ENCODE results near the gene AMBP.

The AMBP gene

GRCh38 chr9:114057161-114057885, 20.8 kb downstream of the AMBP start:
- FAIRE-seq (no peak), DNase-seq (ENCODE audit: insufficient read length, low spot score) (no peak)
- TF ChIP-seq CTCF (IDR thresholded peaks at IDR 0.05; ENCODE audit: insufficient read depth, missing control alignments) = no peak

GRCh38 chr9:114056527-114056926, 21.6 kb downstream of the AMBP start:
- DNase-seq (ENCODE audit: insufficient read length, low spot score) (no peak), FAIRE-seq (no peak)
- TF ChIP-seq CTCF (IDR thresholded peaks at IDR 0.05; ENCODE audit: insufficient read depth, missing control alignments) = no peak

- DNase-seq (ENCODE audit: insufficient read length, low spot score) = no peak
- no peak for TF ChIP-seq CTCF (IDR thresholded peaks at IDR 0.05; ENCODE audit: insufficient read depth, missing control alignments)
- no peak for FAIRE-seq
Observed at GRCh38 chr9:114055894-114056293, 22.2 kb downstream of the AMBP start.

GRCh38 chr9:114055061-114055460, 23.0 kb downstream of the AMBP start:
- no peak for TF ChIP-seq CTCF (IDR thresholded peaks at IDR 0.05; ENCODE audit: insufficient read depth, missing control alignments)
- FAIRE-seq (no peak), DNase-seq (ENCODE audit: insufficient read length, low spot score) (no peak)

GRCh38 chr9:114054191-114054690, 23.9 kb downstream of the AMBP start:
- TF ChIP-seq CTCF (IDR thresholded peaks at IDR 0.05; ENCODE audit: insufficient read depth, missing control alignments) = no peak
- no peak for FAIRE-seq

GRCh38 chr9:114053246-114054005, 24.7 kb downstream of the AMBP start:
- DNase-seq (ENCODE audit: insufficient read length, low spot score) (no peak), FAIRE-seq (no peak)
- TF ChIP-seq CTCF (IDR thresholded peaks at IDR 0.05; ENCODE audit: insufficient read depth, missing control alignments) = no peak

More at GRCh38 chr9:114054191-114054690, 23.9 kb downstream of the AMBP start:
- DNase-seq (ENCODE audit: insufficient read length, low spot score) = no peak

- TF ChIP-seq CTCF (IDR thresholded peaks at IDR 0.05; ENCODE audit: insufficient read depth, missing control alignments) = no peak
- no peak for FAIRE-seq
- DNase-seq (ENCODE audit: insufficient read length, low spot score) = no peak
Observed at GRCh38 chr9:114051706-114052105, 26.4 kb downstream of the AMBP start.

Data from D721Med (cell line).